GDM1 (cell line): ENCODE results near the gene DIPK1C.
"Not testable (repeated sequence)": the region's sequence is repeated elsewhere in the genome, so short reads cannot be mapped to it uniquely, and the experiment has no call there.

ENCODE experiments used
- DNase-seq: peaks from one replicate; lab custom pipeline; 2025; lab: John Stamatoyannopoulos, UW

The DIPK1C gene

DNA sequence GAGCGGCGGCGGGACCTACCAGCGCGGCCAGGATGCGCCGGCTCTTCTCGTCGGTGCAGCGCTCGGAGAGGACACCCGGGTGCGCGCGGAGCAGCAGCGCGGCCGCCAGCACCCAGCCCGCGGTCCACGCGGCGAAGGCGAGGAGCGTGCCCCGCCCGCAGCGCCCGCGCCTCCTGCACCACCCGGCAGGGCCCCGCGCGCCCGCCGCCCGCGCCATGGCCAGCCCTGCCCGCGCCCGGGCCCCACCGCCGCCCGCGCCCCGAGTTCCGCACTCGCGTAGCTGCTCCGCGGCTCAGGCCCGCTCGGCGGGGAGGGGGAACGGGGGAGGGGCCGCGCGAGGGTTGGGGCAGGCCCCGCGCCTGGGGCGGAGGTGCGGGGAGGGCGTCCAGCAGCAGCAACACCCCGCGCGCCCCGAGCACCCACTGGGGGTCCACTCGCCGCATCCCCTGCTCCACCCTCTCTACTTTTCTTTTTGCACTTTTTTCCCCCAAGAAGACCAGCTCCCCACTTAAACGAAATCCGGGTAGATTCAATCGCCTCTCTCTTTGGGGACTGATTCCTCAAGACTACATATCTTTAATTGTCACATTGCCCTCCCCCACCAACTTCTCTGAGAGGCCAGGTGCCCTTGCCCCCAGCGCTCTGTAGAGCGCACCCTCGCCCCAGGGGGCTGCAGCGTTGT, at the start of gene DIPK1C:
DIPK1C (minus strand) TSS at position 266 of the 682 bp plus-strand sequence; CDS start at position 217, 49 bp downstream.
- no peak for DNase-seq

DNA sequence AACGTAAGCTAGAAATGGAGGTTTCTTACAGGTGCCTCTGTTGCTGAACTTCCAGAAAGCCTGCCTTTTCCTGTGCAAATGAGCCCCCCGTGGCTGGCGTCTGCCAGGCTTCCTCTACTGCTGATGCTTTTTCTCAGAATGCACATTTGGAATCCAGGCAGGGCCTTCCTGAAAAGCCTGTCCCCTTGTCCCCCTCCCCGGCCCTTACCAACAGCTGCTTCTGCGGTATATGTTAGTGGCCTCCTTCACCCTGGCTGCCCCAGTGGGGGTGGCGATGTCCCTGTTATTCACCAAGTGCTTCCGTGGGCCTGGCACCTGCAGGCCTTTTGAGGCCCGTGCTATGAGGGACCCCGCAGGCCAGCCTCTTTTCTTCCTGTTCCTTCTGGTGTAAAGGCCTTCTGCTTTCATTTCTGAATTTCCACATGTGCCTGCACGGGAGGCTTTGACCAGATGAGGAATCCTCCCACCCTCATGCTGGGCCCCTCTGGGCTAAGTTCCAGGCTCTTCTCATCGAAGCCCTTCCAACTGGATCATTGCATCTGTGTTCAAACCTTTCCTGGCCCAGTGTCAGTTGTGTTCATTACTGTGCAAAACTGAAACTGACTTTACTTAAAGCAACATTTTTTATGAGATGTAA, 49.5 kb upstream of the DIPK1C start:
- no peak for DNase-seq

DNA sequence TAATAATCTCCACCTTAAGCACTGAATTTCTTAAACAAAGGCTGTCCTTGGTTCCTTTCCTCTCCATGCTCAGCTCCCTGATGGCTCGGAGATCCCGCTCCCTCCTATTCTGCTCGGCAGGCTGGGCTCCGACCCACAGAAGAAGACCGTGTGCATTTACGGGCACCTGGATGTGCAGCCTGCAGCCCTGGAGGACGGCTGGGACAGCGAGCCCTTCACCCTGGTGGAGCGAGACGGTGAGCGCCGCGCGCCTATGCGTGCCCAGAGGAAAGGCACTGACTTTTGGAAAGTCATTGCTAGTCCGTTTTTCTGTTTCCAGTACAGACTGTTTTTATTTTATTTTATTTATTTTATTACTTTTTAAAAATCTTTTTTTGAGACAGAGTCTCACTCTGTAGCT, 48.7 kb upstream of the DIPK1C start:
- DNase-seq, result no peak

DNA sequence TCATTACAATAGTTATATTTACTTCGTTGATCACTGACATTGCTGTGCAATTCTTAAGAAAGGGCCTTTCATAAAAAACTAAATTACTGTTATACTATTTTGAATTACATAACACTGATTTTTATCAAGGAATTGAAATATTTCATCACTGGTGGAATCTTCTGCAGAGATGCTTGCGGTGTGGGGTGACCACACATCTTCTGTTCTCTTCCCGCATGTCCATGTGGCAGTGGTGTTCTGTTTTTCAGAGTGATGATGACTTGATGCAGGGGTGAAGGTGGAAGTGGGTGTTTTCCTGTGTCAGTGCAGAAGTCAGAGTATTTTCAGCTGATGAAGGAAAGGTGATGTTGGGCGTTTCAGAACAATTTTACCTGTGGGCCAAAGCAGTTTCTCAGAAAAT, 46.0 kb upstream of the DIPK1C start:
- no peak for DNase-seq

DNA sequence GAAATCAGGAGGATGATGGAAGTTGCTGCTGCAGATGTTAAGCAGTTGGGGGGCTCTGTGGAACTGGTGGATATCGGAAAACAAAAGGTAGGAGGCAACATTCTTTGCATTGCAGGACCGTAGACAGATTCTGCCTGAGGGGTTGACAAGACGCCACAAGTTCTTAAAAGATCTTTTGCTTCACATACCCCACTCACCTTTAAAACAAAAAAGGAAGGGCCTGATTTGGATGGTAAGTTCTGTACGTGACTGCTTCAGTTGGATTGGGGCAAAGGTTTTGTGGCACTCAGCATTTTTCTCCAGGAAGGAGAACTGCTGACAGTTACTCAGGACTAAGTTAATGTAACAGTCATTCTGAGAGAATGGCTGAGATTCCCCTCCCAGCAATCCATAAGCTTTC, 44.3 kb upstream of the DIPK1C start:
- no peak for DNase-seq

GRCh38 chr18:74500774-74501173, 43.7 kb upstream of the DIPK1C start:
- not testable (repeated sequence) for DNase-seq

DNA sequence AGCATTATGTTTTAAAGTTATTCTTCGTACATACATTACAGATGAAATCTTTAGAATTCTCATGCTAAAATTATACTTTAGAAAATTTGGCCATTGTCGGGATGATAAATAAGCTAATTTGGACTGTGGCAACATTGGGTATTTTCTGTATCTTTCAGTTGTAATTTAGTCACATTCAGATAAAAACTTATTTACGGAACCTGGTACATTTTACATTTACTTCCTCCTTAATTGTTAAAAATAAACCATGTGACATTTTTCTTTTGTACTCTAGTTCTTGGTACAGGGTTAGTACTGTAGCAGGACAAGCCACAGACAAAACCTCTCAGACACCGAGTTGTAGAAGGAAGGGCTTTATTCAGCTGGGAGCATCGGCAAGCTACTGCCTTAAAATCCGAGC, 43.3 kb upstream of the DIPK1C start:
- DNase-seq, result no peak

DNA sequence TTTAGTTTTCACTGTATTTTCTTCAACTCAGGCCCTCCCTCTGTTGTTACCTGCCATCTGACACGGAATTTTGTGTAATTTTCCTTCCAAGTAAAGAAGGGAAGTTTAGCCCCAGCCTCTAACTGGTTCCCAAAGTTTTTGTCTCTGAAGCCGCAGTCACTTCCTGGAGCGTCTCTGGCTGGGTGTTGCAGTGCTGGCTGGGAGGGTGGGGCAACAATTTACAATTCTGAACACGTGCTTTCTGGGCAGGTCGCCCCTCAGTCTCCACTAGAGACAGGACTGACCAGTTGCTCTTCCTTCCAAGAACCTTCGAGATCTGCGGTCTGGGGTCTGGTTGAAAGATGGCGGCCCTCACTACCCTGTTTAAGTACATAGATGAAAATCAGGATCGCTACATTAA, 42.5 kb upstream of the DIPK1C start:
- DNase-seq, result peak; percentile 11

- DNase-seq, result peak; percentile 40
These were observed 41.9 kb upstream of the DIPK1C start for GRCh38 chr18:74498712-74499627.

DNA sequence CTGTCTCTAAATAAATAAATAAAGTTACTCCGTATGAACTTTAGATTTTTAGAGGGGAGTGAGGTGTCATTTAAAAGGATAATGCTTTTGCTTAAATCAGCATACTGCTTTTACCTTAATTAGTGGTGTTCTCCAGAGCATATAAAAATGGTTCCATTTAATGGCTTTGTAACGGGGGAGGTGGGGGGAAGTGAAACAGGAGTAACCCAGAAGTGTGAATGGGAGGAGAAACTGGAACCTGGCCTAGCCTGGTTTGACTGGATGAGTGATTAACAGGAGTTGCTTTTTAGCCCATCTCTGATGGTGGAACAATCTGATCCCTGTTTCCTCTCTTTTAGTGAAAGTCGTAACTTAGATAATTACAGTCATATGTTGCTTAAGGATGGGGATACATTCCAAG, 40.7 kb upstream of the DIPK1C start:
- DNase-seq, result no peak

- no peak for DNase-seq
These were observed 40.2 kb upstream of the DIPK1C start for GRCh38 chr18:74497324-74497676.

DNA sequence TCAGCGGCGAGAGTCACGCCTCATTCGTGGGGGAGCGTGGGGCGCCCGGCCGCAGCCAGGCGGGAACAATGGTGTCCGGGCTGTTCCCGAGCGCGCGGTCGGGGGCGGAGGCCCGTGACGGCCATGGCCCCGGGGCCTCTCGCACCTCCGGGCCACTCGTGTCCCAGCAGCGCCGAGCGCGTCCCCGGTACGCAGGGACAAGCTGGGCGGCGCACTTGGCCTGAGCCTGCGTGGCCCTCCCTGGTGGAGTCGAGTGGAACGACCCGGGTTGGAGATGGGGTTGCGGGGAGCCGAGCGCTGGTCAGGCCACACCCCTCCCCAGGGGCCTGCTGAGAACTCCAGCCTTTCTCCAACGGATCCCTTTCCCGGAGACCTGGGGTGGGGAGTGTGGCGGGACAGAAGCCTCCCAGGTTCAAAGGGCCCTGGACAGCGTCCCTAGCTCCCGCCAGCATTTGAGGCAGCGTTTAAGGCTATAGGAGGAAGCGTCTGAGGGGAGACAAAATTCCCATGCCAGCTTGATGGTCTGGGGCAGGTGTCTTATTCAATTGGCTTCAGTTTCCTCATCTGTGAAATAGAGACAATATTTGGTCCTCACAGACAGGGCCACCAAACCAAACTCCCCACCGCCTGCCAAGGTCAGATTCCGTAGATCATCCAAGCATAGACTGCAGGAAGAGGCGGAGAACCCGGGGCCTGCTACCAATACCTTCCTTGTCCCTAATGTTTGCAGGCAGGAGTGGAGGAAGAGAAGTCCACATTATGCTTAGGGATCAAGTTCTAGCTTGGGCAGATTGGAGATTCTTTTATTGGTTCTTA, 39.6 kb upstream of the DIPK1C start:
- DNase-seq, result no peak

GRCh38 chr18:74495581-74496507, 38.7 kb upstream of the DIPK1C start, which contains the start of gene CNDP2:
Gene CNDP2 (plus strand): TSS chr18:74496363. CDS start chr18:74499974, 3,611 bp downstream.
- peak; percentile 99 for DNase-seq

DNA sequence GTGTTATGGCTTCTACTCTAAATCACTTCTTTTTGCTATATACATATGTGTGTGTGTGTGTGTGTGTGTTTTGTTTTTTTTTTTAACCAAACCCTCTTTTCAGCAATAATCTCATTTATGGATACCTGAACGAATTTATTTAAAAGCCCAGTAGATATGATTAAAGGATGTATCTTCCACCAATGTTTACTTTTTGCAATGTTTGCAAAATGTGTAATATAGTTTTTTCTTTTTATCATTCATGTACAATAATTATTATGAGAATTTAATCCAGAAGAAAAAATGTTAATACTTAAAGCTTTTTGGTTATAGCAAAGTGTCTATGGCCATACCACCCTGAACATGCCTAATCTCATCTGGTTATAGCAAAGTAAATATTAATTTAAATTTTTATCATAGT, 37.4 kb upstream of the DIPK1C start:
- no peak for DNase-seq

GRCh38 chr18:74493689-74494088, 36.6 kb upstream of the DIPK1C start:
- peak; percentile 57 for DNase-seq

DNA sequence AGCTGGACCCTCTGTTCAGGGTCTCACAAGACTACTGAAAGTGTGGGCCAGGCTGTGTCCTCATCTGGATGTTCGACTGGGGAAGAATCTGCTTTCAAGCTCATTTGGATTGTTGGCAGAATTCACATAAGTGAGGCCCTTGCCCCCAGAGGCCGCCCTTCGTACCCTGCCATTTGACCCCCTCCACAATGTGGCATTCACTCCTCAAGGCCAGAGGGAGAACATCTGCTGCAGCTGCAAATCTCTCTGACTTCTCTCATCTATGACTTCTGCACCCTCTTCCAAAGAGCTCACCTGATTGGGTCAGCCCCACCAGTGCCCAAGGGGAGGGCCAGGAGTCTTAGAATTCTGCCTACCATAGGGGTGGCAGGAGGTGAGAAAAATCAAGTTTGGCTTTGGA, 35.2 kb upstream of the DIPK1C start:
- no peak for DNase-seq

GRCh38 chr18:74489676-74490075, 32.6 kb upstream of the DIPK1C start:
- no peak for DNase-seq

DNA sequence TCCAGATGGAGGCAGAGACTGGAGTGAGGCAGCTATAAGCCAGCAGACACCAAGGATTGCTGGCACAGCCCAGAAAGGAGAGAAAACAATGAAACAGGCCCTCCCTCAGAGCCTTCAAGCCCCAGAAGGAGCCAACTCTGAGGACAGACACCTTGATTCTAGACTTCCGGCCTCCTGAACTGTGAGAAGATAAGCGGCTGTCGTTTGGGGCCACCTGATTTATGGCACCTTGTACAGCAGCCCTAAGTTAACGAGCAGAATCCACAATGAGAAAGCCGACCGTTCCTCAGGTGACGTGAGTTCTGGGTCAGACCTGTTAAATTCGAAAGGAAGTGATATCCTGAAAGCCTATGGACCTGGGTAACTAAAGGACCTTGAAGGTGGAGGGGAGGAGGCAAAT, 31.8 kb upstream of the DIPK1C start:
- DNase-seq, result no peak

DNA sequence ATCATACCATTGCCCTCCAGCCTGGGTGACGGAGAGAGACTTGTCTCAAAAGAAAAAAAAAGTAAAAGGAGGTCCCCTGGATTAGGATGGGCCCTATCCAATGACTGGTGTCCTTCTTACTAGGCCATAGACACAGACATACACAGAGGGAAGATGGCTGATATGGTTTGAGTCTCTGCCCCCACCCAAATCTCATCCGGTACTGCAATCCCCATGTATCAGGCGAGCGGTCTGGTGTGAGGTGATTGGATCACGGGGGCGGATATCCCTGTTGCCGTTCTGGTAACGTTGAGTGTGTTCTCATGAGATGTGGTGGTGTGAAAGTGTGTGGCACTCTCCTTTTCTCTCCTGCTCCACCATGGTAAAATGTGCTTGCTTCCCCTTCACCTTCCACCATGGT, 31.2 kb upstream of the DIPK1C start:
- no peak for DNase-seq

GRCh38 chr18:74486119-74486849, 29.2 kb upstream of the DIPK1C start:
- DNase-seq, result no peak
